GM18907 (cell line): ENCODE measurements around the gene ASB7.
A peak's percentile ranks its signal among the peaks of the same experiment; 100 is the strongest.

Experiments
- ATAC-seq: cut with Tn5 transposase; IDR thresholded peaks from one replicate; pipeline ENCODE4 v1.9.1; 2021; ENCODE audit warnings: mild to moderate bottlenecking, moderate library complexity; ENCODE audit not compliant: unreplicated experiment

The ASB7 gene

DNA sequence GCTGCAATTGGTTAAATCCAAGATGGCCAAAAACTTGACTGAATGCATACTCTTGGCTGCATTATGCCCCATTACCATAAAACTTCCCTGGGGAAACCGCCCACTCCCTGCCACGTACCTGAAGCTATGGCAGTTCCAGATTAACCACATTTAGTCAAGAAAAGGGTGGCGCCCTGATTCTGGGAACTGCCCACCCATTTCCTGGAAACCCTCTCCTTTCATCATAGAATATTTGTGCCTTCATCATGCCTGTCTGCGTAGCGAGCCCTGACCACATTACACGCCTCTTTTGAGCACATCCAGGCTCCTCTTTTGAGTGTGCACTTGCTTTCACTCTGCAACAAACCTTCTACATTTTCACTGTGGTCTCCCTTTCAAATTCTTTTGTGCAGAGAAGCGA, 5.6 kb upstream of the ASB7 start:
- peak; percentile 82 for ATAC-seq

DNA sequence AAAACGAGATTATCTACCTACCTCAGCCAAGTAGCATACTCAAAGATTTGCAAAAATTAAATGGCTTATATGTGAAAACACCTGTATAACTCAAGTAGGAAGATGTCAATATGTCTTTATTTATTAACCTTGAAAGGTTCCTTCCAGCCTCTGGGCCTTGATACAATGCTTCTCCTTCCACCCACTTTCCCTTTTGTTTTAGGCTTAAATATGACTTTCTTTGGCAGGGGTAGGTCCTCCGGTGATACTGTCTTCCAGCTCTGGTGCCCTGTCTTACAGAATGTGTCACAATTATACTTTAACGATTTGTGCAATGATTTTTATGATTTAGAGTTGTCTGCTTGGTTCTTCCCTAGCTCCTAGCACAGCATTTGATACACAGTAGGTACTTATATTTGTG, 4.5 kb upstream of the ASB7 start:
- no peak for ATAC-seq

- no peak for ATAC-seq
Measured at GRCh38 chr15:100598655-100599054, 3.7 kb upstream of the ASB7 start.

DNA sequence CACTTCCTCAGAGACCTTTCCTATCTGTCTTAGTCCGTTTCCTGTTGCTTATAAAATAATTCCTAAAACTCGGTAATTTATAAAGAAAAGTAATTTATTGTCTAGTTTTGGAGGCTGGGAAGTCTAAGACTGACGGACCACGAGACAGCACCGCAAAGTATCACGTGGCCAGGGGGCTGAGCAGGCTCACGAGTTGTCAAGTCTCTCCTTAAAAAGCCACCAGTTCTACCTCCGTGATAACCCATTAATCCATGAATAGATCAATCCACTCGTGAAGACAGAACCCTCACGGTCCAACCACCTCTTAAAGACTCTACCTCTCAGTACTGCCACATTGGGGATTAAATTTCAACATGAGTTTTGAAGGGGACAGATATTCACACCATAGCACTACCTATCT, 1.2 kb upstream of the ASB7 start:
- no peak for ATAC-seq

DNA sequence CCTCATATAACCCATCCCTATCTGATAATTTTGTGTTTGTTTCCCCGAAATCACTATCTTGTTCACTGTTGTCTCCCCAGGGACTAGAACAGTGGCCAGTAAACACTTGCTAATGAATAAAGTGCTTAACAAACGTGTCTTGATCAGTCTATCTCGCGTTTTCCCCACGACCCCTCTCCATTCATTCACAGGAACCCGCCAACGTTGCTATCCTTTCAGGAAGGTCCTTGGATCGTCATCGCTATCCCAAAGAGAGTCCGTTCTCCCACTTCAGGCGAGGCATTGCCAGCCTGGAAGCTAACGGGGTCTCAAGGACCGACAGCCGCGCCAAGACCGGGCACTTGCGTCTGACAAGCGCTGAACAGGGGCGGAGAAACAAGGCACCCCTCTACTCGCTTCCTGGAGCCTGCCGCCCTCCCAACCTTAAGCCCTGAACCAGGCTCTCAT, 749 bp upstream of the ASB7 start:
- no peak for ATAC-seq

DNA sequence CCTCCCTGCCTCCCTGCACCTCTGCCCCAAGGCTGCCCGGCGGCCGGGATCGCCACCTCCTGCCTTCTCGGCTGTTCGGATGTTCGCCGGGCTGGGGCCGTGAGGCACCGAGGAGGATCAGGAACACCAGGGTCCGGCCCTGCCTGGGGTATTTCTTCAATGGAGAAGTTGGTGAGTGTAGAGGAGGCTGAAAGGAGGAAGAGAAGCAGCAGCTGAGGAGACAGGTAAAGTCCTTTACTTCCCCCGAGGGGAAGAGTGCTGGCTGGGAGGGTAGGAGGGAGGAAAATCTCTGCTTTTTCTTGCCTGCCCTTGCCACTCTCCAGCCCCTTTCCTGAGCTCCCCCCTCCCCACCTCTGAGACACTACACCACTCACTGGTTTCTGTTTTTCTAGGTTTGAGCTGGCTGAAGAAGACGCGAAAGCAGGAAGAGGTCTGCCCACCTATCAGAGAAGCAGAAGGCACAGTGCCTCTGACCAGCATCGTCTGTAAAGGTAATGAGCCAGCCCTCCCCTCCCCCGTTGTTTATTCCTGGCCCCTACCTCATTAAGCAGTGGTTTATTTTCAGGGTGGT, 519 bp downstream of the ASB7 start:
- peak; percentile 42 for ATAC-seq

- no peak for ATAC-seq
Measured at GRCh38 chr15:100612539-100612938, 10.2 kb downstream of the ASB7 start.

DNA sequence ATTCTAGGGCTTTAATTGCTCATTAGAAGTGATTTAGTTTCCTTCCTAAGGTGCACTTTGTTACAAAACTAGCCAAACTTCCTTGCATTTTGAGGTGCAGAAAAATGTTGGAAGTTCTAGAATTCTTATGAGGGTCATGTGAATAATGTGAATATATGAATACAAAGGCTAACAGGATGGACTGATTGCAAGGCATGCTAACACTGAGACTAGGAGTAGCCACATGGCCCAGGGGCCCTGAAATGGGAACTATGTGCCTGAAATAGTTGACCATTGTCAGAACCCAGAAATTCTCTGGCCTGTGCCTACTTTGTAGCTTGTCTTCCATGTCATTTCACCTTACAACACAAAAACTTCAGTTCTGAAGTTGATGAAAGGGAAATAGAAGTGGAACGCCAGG, 10.8 kb downstream of the ASB7 start:
- no peak for ATAC-seq

GRCh38 chr15:100614336-100614735, 11.9 kb downstream of the ASB7 start:
- ATAC-seq: no peak

DNA sequence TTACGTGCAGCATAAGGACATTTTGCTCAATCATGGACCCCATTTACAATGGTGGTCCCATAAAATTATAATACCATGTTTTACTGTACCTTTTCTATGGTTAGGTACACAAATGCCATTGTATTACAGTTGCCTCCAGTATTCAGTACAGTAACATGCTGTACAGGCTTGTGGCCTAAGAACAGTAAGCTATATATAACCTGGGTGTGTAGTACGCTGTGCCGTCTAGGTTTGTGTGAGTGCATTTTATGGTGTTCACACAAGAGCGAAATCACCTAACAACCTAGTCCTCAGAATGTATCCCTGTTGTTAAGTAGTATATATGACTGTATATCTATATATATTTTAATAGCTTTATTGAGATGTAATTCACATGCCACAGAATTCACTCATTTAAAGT, 12.5 kb downstream of the ASB7 start:
- no peak for ATAC-seq

DNA sequence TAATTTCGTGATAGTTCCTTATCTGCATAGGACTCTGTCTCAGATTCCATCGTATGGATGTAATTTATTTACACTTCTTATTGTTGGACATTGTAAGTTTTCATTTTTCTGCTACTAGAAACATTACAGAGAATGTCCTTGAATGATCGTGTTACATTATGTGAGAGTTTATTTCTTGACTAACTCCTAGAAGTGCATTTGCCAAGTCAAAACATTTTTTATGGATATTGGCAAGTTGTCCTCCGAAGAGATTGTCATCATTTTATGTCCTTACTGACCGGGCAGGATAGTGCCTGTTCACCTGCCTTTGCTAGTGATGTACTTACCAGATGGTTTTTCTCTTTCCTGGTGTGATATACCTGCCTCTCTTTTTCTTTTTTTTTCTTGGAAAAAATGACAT, 13.4 kb downstream of the ASB7 start:
- ATAC-seq: no peak

DNA sequence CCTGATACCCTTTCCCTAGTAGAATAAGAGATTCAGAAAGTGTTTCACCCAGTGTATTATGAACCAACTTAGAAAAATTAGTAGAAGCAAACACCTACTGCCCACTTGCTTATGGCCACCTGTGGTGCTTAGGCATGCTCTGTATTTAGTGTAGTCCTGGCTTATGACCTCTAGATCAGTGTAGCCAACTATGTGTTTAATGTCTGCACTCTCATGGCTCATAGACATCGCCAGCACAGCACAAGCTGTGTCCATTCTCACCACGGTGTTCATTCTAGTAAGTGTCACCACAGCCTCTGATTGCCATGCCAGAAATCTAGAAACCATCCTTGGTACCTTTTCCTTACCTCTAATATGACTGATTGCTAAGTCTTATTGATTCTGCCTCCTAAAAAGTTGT, 14.3 kb downstream of the ASB7 start:
- ATAC-seq: no peak

GRCh38 chr15:100623301-100623700, 20.9 kb downstream of the ASB7 start:
- no peak for ATAC-seq

GRCh38 chr15:100627789-100628395, 25.5 kb downstream of the ASB7 start:
- peak; percentile 79 for ATAC-seq

GRCh38 chr15:100628746-100629145, 26.4 kb downstream of the ASB7 start:
- ATAC-seq: no peak

GRCh38 chr15:100631831-100632230, 29.4 kb downstream of the ASB7 start:
- no peak for ATAC-seq

- no peak for ATAC-seq
Measured at GRCh38 chr15:100633763-100634075, 31.3 kb downstream of the ASB7 start.

- ATAC-seq: no peak
Measured at GRCh38 chr15:100635406-100636071, 33.1 kb downstream of the ASB7 start.

DNA sequence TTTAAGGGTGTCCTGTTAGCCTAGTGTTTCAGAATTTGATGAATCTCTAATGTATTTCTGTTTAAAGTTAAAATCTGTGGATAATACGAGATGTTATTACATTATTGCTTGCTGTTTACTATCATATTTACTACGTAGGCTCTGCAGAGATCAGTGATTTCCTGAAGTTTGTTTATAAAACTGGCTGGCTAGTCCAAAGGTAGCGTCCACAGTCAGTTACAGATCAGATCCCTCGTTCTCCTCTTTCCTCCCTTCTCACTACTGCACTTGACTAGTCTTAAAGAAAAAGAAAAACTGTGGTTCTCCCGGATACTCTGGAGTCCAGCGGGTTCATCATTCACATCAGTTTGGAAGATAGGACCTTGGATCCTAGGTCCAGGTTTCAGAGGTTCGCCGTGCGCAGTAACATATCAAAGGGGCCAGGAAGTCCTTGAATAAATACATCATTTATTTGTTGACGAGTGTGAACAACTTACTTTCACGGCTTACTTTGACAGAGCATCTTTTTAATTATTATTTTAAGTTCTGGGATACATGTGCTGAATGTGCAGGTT, 35.9 kb downstream of the ASB7 start:
- no peak for ATAC-seq

GRCh38 chr15:100642213-100642949, 40.0 kb downstream of the ASB7 start:
- ATAC-seq: no peak

DNA sequence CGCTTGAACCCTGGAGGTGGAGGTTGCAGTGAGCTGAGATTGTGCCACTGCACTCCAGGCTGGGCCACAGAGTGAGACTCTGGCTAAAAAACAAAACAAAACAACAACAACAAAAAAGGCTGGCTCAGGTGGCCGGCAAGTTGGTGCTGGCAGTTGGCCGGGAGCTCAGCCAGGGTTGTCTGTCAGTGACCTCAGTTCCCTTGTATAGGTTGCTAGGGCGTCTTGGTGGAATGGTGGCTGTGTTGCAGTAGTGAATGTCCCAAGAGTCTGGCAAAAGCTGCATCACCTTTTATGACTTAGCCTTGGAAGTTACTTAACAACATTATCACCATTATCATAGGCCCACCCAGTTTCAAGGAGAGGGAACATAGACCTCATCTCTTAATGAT, 40.6 kb downstream of the ASB7 start:
- ATAC-seq: no peak

DNA sequence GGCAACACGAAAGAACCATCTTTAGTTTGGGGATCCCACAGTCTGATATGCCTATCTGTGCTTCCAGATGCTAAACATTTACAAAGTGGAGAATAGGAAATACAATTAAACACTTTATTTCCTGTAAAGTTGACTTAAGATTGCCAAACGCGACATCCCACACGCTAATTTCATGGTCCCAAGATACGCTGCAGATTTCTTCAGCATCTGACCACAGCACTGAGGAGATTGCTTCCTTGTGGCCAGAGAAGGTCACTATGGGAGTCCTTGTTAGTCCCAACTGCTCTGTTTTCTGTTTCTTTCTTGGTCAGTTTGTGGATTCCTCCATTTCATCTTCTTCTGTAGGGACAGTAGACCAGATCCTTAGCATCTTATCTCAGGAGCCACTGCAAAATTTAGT, 43.3 kb downstream of the ASB7 start:
- no peak for ATAC-seq
